ENCODE measurements around the gene CD83. TPM values are rescaled to one million over a fixed set of nuclear protein-coding genes. Genes with fewer than 3 reads are reported as not detected.

Gene CD83
- total and polyA plus RNA-seq, 9 of the 15 experiments (the other 6 are each of a cell fraction or from before 2014, with no cell fraction given) = 2.5 to 4.1 (median 3.4) TPM

- no peak for TF ChIP-seq ZBTB8A (IDR thresholded peaks at IDR 0.05; ENCODE audit: partially characterized antibody)
- no peak for TF ChIP-seq PHF21A (IDR thresholded peaks at IDR 0.05; ENCODE audit: borderline replicate concordance, low read depth)
- no peak for TF ChIP-seq ZNF175 (CRISPR knock-in tag; IDR thresholded peaks at IDR 0.05; ENCODE audit: low read depth)
- TF ChIP-seq ERF (CRISPR knock-in tag; IDR thresholded peaks at IDR 0.05) = no peak
- no peak for TF ChIP-seq POU5F1 (IDR thresholded peaks at IDR 0.05; ENCODE audit: borderline replicate concordance, low read depth, low read length, partially characterized antibody)
- TF ChIP-seq ZNF695 (CRISPR knock-in tag; IDR thresholded peaks at IDR 0.05) = no peak
- TF ChIP-seq ZNF561 (CRISPR knock-in tag; conservative IDR thresholded peaks at IDR 0.05) = no peak
- TF ChIP-seq MLX (CRISPR knock-in tag; conservative IDR thresholded peaks at IDR 0.05) = no peak
- TF ChIP-seq TGIF2 (CRISPR knock-in tag; IDR thresholded peaks at IDR 0.05) = no peak
- no peak for TF ChIP-seq SRSF9 (IDR thresholded peaks at IDR 0.05; ENCODE audit: borderline replicate concordance, low read depth, low read length)
- no peak for TF ChIP-seq ZNF592 (IDR thresholded peaks at IDR 0.05)
- TF ChIP-seq HDAC1 (IDR thresholded peaks at IDR 0.05) = no peak
- peak; percentile 45; the same call in 1 of the 2 replicates for TF ChIP-seq JUND (IDR thresholded peaks at IDR 0.05; ENCODE audit: borderline replicate concordance, low read depth, low read length)
- TF ChIP-seq JUND (tag; IDR thresholded peaks at IDR 0.05; ENCODE audit: borderline replicate concordance, low read depth, low read length) = peak; percentile 36; the same call in 2 of the 3 replicates
- 0 out of 2 replicates have a peak, but pooled peaks have one; percentile 13 for TF ChIP-seq GATAD2B (IDR thresholded peaks at IDR 0.05; ENCODE audit: borderline replicate concordance)
- TF ChIP-seq SMARCB1 (IDR thresholded peaks at IDR 0.05; ENCODE audit: insufficient read length, low read depth) = no peak
- no peak for TF ChIP-seq HMGXB4 (CRISPR knock-in tag; IDR thresholded peaks at IDR 0.05)
- TF ChIP-seq, protein P1, sequence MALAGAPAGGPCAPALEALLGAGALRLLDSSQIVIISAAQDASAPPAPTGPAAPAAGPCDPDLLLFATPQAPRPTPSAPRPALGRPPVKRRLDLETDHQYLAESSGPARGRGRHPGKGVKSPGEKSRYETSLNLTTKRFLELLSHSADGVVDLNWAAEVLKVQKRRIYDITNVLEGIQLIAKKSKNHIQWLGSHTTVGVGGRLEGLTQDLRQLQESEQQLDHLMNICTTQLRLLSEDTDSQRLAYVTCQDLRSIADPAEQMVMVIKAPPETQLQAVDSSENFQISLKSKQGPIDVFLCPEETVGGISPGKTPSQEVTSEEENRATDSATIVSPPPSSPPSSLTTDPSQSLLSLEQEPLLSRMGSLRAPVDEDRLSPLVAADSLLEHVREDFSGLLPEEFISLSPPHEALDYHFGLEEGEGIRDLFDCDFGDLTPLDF (CRISPR knock-in tag; IDR thresholded peaks at IDR 0.05) = no peak
- TF ChIP-seq CHCHD3 (CRISPR knock-in tag; IDR thresholded peaks at IDR 0.05) = no peak
- TF ChIP-seq RFX7 (CRISPR knock-in tag; IDR thresholded peaks at IDR 0.05) = no peak
- TF ChIP-seq EGR1 (conservative IDR thresholded peaks at IDR 0.05) = peak; percentile 68
- TF ChIP-seq EHMT2 (IDR thresholded peaks at IDR 0.05) = no peak
These were observed 18.4 kb downstream of the CD83 start (continued) for GRCh38 chr6:14135893-14136539.

All from K562 (cell line).